HG02938 (cell line): Measurements from ENCODE around the gene COLEC11.

Source experiments
- ATAC-seq: cut with Tn5 transposase; IDR thresholded peaks from one replicate; pipeline ENCODE4 v1.9.1; 2021; ENCODE audit warnings: mild to moderate bottlenecking, moderate library complexity; ENCODE audit not compliant: unreplicated experiment

The COLEC11 gene

DNA sequence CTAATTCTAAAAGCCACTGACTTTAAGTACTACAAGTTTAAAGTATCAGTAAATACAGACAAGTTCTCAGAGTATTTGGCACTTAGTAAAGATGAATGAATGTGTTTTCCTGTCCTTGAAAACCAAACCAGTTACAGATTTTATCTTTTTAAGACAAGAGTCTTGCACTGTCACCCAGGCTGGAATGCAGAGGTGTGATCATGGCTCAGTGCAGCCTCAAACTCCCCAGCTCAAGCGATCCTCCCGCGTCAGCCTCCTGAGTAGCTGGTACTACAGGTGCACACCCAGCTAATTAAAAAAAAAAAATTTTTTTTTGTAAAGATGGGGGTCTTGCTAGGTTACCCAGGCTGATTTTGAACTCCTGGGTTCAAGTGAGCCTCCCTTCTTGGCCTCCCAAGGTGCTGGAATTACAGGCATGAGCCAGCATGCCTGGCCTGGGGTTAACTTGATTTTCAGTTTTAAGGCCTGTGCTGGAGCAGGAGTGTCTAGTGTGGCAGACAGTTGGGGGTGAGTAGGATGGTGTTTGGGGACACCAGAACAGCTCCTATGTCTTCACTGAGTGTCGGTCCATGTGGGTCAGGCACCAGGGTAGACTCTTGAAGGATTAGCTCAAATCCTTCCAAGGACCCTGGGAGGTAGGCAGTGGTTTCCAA lies 10.2 kb upstream of the COLEC11 start:
- ATAC-seq, result no peak

DNA sequence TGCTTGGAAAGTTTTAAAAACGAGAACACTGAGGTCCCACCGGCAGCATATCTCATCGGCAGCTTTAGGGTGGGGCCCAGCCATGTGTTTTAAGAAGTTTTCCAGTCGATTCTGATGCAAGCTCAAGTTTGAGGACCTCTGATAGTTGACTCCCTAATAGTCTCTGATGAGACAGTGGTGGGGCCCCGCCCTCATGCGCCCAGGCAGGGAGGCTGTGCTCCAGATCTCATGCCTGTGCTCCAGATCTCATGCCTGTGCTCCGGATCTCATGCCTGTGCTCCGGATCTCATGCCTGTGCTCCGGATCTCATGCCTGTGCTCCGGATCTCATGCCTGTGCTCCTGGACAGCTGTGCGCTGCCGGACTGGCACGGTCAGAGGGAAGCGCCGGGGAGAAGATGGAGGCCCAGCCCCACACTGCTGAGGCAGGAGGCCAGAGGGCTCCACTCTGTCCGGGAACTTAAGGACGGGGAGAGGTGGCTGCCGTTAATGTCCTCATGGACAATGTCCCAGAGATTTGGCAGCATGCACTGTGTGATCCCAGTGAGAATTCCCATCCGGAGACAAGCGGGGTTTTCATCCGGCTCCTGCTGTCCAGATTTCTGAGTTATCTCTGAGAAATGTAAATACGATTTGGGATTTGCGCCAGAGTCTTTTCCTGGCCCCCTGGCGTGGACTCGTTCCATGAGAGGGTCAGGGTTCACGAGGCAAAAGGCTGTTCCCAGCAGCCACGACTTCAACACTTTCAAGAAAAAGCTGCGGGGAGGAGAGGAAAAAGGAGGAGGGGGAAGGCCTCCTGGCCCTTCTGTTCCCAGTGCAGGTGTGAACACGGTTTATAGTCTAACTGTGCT lies 9.4 kb upstream of the COLEC11 start:
- no peak for ATAC-seq

DNA sequence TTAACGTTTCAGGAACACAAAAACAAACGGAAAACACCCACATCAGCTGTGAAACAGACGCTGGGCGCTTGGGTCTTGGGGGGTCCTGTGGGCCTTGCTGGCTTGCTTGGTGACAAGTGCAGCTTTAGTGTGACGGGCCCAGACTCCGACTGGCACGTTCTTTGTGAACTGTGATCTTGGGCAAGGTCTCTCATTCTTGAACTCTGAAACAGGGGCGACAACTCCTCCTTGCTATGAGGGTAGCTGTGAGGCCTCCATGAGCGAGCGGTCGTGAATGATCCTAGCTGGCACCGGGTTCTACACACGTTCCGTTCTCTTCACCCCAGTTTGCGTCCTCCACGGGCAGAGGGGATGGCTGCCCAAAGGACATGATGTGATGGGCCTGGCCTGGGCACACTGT lies 8.7 kb upstream of the COLEC11 start:
- no peak for ATAC-seq

DNA sequence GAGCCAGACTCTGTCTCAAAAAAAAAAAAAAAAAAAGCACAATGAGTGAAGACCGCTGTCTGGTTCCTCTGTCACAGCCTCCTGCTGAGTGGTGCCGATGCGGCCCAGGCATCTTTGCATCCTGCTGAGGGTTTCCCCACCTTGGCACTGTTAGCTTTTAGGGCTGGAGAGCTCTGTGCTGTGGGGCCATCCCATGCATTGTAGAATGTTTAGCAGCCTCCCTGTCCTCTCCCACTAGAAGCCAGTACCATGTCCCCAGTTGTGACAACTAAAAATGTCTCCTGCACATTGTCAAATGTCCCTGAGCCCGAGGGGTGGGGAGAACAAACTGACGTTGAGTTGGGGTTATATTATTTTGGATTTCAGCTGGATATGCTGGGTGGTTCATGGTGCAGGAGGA lies 7.9 kb upstream of the COLEC11 start:
- ATAC-seq, result no peak

DNA sequence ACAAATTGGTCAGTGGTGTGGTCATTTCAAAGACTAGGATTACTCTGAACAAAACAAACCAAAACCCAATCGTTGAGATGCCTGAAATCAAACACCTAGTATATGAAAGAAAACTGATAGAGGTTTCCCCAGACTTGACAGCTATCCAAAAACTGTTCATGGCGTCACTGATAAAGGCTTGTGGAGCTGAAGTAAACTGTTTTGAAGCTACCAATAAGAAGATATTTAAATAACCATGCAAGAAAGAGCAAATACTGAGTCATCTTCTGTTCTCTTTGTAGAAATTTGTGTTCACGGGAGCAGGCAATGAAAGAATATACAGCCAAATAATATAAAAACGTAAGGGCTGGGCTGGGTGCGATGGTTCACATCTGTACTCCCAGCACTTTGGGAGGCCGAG lies 7.5 kb upstream of the COLEC11 start:
- ATAC-seq, result no peak

DNA sequence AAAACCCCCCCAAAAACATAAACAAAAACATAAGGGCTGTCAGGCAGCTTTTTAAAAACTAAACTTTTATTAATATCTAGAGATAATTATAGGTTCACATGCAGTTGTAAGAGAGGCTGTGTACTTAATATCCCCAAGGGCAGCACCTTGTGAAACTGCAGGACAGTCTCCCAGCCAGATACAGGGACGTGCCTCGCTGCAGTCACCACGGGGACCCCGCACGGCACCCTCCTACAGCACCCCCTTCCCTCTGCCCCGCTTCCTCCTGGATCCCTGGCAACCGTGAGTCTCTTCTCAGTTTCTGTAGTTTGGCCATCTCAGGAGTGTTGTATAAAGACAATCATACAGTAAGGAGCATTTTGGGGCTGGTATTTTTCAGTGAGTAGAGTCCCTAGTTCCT lies 6.8 kb upstream of the COLEC11 start:
- no peak for ATAC-seq

DNA sequence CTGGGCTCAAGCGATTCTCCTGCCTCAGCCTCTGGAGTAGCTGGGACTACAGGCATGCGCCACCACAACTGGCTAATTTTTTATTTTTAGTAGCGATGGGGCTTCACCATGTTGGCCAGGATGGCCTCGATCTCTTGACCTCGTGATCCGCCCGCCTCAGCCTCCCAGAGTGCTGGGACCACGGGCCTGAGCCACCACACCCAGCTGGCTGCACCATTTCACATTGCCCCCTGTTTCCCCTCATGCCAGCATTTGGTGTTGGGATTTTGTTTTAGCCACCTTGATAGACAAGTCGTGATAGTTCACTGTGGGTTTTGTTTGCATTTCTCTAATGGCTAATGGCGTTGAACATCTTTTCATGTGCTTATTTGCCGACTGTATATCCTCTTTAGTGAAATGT lies 5.8 kb upstream of the COLEC11 start:
- no peak for ATAC-seq

DNA sequence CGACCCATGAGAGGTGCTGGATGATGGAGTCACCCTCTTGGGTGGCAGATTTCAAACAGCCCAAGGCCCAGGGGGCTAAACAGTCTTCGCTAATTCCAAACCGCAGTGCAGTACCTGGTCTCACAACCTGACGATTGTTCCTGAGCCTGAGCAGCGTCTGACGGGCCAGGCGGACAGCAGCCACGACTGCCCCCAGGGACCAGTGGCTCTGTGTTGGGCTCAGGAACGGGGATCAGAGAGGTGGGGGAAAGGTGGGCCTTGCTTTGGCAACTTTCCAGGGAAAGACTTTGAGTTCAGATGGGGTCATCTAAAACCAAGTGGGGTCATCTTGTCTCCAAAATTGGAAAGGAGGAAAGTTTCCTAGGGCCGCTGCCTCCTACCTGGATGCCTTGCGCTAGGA lies 492 bp downstream of the COLEC11 start:
- ATAC-seq, result no peak

DNA sequence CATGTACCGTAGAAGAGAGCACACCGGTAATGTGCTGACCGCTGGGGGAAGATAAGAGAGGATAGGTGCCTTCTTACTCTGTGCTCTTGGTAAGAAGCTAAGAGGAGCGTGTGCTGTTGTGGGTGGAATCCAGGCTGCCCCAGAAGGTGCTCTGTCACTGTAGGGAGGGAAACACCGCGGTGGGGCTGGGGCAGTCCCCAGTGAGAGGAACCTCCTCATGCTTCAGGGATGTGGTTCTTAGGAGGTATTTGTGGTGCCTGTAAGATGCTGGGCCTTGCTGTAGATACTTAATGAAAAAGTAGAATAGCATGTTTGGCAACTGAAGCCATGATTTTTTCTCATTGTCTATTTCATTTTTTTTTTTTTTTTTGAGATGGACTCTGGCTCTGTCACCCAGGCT lies 1.1 kb downstream of the COLEC11 start:
- ATAC-seq, result peak; percentile 76

DNA sequence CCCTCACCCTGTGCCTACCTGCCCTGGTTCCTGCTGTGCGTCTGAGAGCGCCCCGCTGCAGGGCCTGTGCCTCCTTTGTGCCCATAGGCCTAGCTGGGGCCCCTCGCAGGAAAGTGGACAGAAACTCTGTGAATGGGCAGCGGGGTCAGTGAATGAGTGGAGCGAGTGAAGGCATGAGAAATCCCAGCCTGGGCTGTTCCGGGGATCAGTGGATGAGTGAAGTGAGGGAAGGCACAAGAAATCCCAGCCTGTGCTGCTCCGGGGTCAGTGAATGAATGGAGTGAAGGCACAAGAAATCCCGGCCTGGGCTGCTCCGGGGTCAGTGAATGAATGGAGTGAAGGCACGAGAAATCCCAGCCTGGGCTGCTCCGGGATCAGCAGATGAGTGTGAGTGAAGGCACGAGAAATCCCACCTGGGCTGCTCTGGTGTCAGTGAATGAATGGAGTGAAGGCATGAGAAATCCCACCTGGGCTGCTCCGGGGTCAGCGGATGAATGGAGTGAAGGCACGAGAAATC lies 2.0 kb downstream of the COLEC11 start:
- ATAC-seq, result no peak

DNA sequence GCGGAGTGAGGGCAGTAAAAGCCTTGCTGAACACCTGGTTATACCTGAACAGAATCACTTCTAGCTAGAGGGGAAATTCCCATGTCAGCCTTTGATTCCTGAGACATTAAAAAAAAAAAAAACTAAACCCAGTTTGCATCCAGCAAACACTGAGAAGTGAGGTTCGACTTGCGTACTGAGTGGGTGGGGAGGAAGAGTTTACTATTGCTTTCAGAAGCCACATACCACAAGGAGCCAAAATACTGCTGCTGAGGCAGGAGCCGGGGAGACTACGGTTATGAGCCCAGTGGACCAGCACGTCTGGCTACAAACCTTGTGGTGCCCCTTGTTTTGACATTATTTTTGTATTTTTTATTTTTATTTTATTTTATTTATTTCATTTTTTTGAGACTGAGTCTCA lies 2.7 kb downstream of the COLEC11 start:
- no peak for ATAC-seq

DNA sequence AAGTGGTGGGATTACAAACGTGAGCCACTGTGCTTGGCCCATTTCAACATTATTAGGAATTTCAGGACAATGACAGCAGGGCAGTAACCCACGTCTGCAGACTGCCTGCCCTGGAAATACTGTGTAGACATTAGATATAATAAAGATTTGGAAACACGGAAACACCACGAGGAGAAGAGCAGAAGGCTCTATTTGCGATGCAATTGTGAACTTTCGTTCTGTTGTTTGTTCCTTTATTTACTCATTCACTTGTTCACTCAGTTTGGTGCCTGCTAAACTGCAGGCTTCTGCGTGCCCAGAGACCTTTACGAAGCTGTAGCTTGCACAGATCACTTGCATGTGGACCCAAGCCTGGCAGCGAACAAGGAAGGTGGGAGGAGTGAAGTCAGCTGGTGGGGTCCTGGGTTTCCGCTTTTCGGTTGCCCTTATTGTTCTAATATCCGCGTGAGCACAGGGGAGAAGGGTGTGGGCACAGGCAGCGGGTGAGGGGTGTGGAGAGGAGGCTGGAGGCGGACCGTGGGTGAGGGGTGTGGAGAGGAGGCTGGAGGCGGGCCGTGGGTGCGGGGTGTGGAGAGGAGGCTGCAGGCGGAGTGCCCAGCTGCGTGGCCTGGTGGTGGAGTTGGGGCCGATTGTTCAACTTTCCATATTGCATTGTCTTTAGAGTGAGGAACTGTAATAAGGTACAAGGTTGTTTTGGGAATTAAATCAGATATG lies 3.4 kb downstream of the COLEC11 start:
- ATAC-seq, result no peak

DNA sequence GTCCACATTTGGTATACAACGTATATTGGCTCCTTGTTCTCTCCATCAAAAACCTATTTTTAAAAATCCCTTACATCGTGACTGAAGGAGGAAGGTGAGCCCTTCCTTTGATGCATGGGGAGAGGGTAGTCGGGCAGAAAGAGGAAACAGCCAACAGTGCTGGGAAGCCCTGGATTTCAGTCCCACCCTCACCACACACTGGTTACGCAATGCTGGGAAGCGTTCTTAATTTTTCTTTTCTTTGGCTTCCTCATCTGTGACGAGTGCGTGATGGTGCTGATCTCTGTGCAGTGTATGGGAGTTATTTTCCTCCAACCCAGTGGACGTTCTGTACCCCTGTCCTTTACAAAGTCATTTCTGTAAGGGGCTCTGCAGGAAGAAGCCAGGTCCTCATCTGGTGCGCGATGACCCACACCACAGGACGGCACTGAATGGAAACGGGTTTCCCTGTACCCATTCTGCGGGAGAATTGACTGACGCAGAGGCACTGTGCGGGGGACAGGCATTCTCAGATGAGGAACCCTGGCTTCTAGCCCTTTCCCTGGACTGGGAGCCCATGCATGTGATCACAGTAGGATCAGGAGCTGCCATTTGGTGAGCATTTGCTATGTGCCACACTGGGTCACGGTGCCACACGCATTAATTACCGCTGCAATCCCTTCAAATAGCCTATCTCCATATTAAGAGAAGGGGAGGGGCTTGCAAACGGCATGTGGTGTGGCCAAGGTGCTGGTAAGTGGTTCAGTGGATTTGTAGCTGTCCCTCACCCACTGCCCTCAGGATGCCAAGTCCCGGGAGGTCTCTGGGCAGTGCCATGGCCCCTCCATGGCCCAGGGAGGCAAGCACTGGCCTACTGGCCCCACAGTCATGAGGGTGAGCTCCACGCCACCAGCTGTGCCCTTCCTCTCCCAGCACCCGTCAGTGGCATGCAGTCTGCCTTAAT lies 4.3 kb downstream of the COLEC11 start:
- ATAC-seq, result no peak

DNA sequence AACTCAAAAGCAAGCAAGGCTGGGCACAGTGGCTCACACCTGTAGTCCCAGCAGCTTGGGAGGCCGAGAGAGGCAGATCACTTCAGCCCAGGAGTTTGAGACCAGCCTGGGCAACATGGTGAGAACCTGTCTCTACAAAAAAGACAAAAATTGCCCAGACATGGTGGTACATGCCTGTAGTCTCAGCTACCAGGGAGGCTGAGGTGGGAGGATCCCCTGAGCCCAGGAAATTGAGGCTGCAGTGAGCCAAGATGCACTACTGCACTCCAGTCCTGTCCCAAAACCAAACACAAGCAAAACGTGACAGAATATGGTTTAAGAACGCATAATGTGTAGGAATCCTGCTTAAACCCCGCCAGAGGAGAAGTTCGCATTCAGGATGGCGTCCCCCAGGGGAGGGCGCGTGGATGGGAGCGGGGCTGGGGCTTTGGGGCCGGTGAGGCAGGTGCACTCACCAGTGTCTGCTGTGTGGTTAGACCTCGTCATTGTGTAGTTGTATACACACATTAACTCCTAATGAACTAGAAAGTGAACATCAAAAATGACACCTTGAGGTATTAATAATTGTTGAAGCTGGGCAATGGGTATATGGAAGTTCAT lies 5.4 kb downstream of the COLEC11 start:
- ATAC-seq, result no peak

DNA sequence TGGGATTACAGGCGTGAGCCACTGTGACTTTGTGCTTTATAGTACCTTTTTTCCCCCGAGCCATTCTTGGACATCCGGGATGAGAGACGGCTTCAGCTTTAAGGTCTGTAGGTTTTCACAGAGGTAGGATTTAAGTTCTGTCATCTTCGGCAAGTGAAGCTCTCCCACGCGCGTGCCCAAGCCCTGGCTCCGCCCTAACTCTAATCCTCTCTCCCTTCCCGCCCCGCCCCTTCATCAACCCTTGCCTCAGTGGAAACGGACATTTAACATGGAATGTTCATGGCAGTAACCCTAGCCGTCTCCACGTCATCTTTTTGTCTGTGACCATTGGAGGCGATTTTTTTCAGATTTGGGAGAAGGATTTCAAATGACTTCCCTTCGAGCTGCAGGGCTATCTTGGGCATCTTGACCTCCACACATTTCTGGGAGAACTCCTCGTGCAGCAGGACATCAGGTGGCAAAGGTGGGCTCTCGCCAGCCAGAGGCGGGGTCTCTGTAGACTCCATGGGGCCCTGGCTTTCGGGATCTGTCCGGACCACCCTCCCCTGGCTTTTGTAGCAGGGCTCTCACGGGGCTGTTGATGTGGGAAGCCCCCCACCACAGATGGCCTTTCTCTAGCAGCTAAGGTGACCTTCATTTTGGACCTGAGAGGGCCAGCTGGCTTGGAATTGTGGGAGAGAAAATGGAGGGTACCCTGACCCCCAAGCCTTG lies 6.8 kb downstream of the COLEC11 start:
- no peak for ATAC-seq

DNA sequence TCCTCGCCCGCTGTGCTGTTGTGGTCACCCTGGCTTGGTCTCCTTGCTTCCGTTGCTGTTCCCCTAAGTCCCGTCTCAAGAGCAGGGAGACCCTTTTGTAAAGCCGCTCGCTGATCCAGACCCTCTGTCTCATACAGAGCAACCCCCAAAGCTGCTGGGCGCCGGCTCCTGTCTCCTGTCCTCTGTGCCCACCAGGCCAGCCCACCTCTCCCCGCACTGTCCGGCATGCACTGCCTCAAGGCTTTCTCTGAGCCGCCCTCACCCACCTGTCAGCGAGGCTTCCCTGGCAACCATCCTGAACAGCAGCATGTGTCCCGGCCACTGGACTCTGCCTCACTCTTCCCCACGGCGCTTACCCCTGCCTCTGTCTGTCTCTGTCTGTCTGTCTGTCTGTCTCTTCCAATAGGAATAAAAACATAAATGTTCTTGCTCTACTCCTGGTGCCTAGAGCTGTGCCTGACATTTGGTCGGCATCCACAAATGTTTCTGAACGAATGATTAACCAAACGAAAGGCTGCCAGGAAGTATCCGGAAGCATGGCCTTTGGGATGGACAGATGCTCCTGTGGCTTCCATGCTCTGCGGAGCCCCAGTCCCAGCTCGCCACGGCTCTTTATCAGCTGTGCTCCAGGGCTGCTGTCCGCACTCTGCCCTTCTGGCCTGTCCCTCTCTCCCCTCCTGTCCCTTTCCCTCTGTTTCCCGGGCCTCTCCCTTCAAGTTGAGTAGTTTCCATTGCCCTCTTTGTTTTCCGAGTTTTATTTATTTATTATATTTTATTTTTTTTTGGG lies 7.8 kb downstream of the COLEC11 start:
- ATAC-seq, result no peak

DNA sequence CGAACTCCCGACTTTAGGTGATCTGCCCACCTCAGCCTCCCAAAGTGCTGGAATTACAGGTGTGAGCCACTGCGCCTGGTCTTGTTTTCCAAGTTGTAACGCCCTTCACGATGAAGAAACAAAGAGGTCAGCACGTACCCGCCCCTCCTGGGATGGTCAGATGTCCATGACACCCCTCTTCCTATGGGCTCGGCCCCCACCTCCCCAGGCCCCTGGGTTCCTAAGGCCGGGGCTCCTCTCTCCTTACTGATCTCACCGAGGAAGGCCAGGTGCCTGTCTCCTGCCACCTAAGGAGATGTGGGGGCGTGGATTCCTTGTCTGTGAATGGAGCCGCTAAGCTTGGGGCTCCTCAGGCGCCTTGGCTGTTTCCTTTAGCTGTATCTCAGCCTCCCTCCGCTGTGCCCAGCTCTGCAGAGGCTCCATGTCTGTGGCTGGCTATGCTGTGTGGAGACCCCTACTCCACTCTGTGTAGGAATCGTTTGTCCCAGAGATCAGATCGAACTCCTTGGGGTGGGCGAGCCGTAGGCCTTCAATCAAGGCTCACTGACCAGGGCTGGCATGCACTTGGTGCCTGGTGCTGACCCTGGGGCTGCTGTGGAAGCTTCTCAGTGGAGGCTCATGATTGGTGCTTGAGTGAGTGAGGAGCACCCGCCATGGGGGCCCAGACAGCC lies 8.8 kb downstream of the COLEC11 start:
- no peak for ATAC-seq

DNA sequence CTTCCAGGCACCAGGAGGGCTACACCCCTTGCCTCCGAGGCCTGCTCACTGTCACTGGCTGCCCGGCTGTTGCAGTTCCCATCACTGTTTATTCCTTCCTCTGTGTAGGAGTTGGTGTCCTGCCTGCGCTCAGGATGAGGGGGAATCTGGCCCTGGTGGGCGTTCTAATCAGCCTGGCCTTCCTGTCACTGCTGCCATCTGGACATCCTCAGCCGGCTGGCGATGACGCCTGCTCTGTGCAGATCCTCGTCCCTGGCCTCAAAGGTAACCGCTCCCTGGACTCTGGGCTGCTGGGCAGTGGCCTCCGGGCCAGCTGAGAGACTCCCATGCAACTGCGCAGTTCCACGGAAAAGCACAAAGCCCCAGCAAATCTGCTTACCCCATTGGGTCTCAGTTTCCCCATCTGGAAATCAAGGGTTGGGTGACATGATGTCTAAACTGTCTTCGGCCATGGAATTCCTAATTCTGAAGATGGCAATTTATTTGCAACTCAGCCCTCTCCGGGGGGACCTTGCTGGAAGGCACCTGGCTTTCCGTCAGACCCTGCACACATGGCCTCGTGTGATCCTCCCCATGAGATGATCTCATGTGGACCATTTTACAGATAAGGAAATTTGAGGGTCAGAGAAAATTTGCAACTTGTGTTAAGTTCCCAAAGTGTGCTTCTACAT lies 9.4 kb downstream of the COLEC11 start:
- ATAC-seq, result no peak
